H9 (cell line): Measurements from ENCODE around the gene TRERF1. TPM values are rescaled to one million over a fixed set of nuclear protein-coding genes. Genes with fewer than 3 reads are reported as not detected.
A peak's percentile ranks its signal among the peaks of the same experiment; 100 is the strongest.

ENCODE experiments used
- DNase-seq: peaks from one replicate; pipeline ENCODE4 v3.0.0-alpha.2; 2017
- H2AFZ ChIP-seq: one replicate; pipeline ENCODE4 v1.6.1; 2013; ENCODE audit warnings: mild to moderate bottlenecking, low read length, control low read depth, moderate library complexity
- H2AK5ac ChIP-seq: 2 replicates; pipeline ENCODE4 v1.6.1; 2013; ENCODE audit warnings: low read length, control low read depth, mixed read lengths; ENCODE audit not compliant: insufficient read length
- H2BK120ac ChIP-seq: one replicate; pipeline ENCODE4 v1.6.1; 2013; ENCODE audit warnings: low read depth, mild to moderate bottlenecking, low read length, control low read depth, inconsistent platforms; ENCODE audit not compliant: poor library complexity, severe bottlenecking
- H2BK12ac ChIP-seq: 2 replicates; pipeline ENCODE4 v1.6.1; 2013; ENCODE audit warnings: low read length, control low read depth, mixed read lengths, low read depth; ENCODE audit not compliant: insufficient read length
- H2BK15ac ChIP-seq: 2 replicates; pipeline ENCODE4 v1.6.1; 2013; ENCODE audit warnings: low read depth, low read length, control low read depth
- H2BK20ac ChIP-seq: one replicate; pipeline ENCODE4 v1.6.1; 2013; ENCODE audit warnings: low read depth, mild to moderate bottlenecking, low read length, control low read depth, inconsistent platforms; ENCODE audit not compliant: poor library complexity, severe bottlenecking
- H2BK5ac ChIP-seq: 2 replicates; pipeline ENCODE4 v1.6.1; 2013; ENCODE audit warnings: low read length, control low read depth, mixed read lengths; ENCODE audit not compliant: insufficient read length
- H3K14ac ChIP-seq: 2 replicates; pipeline ENCODE4 v1.6.1; 2013; ENCODE audit warnings: low read length, control low read depth; ENCODE audit not compliant: insufficient read depth
- H3K18ac ChIP-seq: 2 replicates; pipeline ENCODE4 v1.6.1; 2013; ENCODE audit warnings: low read depth, mild to moderate bottlenecking, mixed read lengths, low read length, control low read depth; ENCODE audit not compliant: insufficient read length
- H3K23ac ChIP-seq: 2 replicates; pipeline ENCODE4 v1.6.1; 2013; ENCODE audit warnings: low read length, control low read depth, mixed read lengths, low read depth; ENCODE audit not compliant: insufficient read length
- H3K23me2 ChIP-seq: 2 replicates; pipeline ENCODE4 v1.6.1; 2013; ENCODE audit warnings: low read depth, mild to moderate bottlenecking, mixed read lengths, low read length, control low read depth; ENCODE audit not compliant: insufficient read length, poor library complexity, severe bottlenecking
- H3K27ac ChIP-seq: 2 replicates; pipeline ENCODE4 v1.5.1; 2013; ENCODE audit warnings: low read length, control low read depth, mixed read lengths, low read depth; ENCODE audit not compliant: insufficient read length
- H3K27me3 ChIP-seq: 2 replicates; pipeline ENCODE4 v1.6.1; 2013; ENCODE audit warnings: low read length, control low read depth, inconsistent platforms; ENCODE audit not compliant: insufficient read depth
- H3K4ac ChIP-seq: 2 replicates; pipeline ENCODE4 v1.6.1; 2013; ENCODE audit warnings: low read depth, mild to moderate bottlenecking, control low read depth, inconsistent platforms, low read length, moderate library complexity
- H3K4me1 ChIP-seq: 2 replicates; pipeline ENCODE4 v1.6.1; 2013; ENCODE audit warnings: low read length, control low read depth, inconsistent platforms; ENCODE audit not compliant: insufficient read depth
- H3K4me2 ChIP-seq: 2 replicates; pipeline ENCODE4 v1.6.1; 2013; ENCODE audit warnings: low read length, control low read depth, mixed read lengths; ENCODE audit not compliant: insufficient read length, insufficient read depth
- H3K56ac ChIP-seq: 2 replicates; pipeline ENCODE4 v1.6.1; 2013; ENCODE audit warnings: low read depth, mild to moderate bottlenecking, mixed read lengths, low read length, control low read depth; ENCODE audit not compliant: insufficient read length
- H3K79me1 ChIP-seq: 2 replicates; pipeline ENCODE4 v1.6.1; 2013; ENCODE audit warnings: low read depth, mild to moderate bottlenecking, moderate library complexity, low read length, control low read depth, inconsistent platforms; ENCODE audit not compliant: insufficient read depth, poor library complexity, severe bottlenecking
- H3K79me2 ChIP-seq: 2 replicates; pipeline ENCODE4 v1.6.1; 2013; ENCODE audit warnings: low read length, control low read depth, inconsistent platforms; ENCODE audit not compliant: insufficient read depth
- H3K9ac ChIP-seq: 2 replicates; pipeline ENCODE4 v1.6.1; 2013; ENCODE audit warnings: low read length, control low read depth, mixed read lengths; ENCODE audit not compliant: insufficient read length; ENCODE audit errors: extremely low read depth
- H3K9me3 ChIP-seq: one replicate; pipeline ENCODE4 v1.6.1; 2013; ENCODE audit warnings: low read depth, low read length, inconsistent platforms; ENCODE audit not compliant: control insufficient read depth
- H3T11ph ChIP-seq: one replicate; pipeline ENCODE4 v1.6.1; 2013; ENCODE audit warnings: mild to moderate bottlenecking, low read length, control low read depth, inconsistent platforms
- H4K20me1 ChIP-seq: one replicate; pipeline ENCODE4 v1.6.1; 2013; ENCODE audit not compliant: control insufficient read depth, insufficient read length, insufficient read depth
- H4K5ac ChIP-seq: 2 replicates; pipeline ENCODE4 v1.6.1; 2013; ENCODE audit warnings: low read depth, mild to moderate bottlenecking, mixed read lengths, low read length, control low read depth; ENCODE audit not compliant: insufficient read length
- H4K8ac ChIP-seq: replicated peaks from 2 replicates; pipeline ENCODE4 v1.6.1; 2013; ENCODE audit warnings: low read length, control low read depth, mixed read lengths, low read depth; ENCODE audit not compliant: insufficient read length
- H4K91ac ChIP-seq: 2 replicates; pipeline ENCODE4 v1.6.1; 2013; ENCODE audit warnings: low read depth, mild to moderate bottlenecking, moderate library complexity, mixed read lengths, low read length, control low read depth; ENCODE audit not compliant: insufficient read length
- H3K27ac Mint-ChIP-seq, 3 experiments: 2 replicates in 2 of 3; 3 replicates in 1 of 3; pipeline ENCODE4 v1.8.0; 2020 to 2021; ENCODE audit warnings: mixed read lengths in 3 of 3, mild to moderate bottlenecking in 1 of 3, moderate library complexity in 1 of 3
- H3K27me3 Mint-ChIP-seq: 2 replicates; pipeline ENCODE4 v1.8.0; 2021; ENCODE audit warnings: low read depth, mild to moderate bottlenecking, moderate library complexity, mixed read lengths
- H3K36me3 Mint-ChIP-seq, 3 experiments: 2 replicates in 2 of 3; 3 replicates in 1 of 3; pipeline ENCODE4 v1.8.0; 2020 to 2021; ENCODE audit warnings: low read depth in 3 of 3, mixed read lengths in 3 of 3; ENCODE audit not compliant: insufficient read depth in 1 of 3
- H3K4me1 Mint-ChIP-seq, 2 experiments: 2 replicates each; pipeline ENCODE4 v1.8.0; 2020; ENCODE audit warnings: mixed read lengths in 2 of 2
- H3K4me3 Mint-ChIP-seq, 2 experiments: 2 replicates in 1 of 2; 3 replicates in 1 of 2; pipeline ENCODE4 v1.8.0; 2020 to 2021; ENCODE audit warnings: mild to moderate bottlenecking in 2 of 2, mixed read lengths in 2 of 2, moderate library complexity in 1 of 2
- H3K9me3 Mint-ChIP-seq, 2 experiments: 2 replicates in 1 of 2; 3 replicates in 1 of 2; pipeline ENCODE4 v1.8.0; 2020; ENCODE audit warnings: mild to moderate bottlenecking in 2 of 2, mixed read lengths in 2 of 2, moderate library complexity in 1 of 2
- CTCF ChIP-seq: fragments of 200-600 bp; sonication (generic); conservative IDR thresholded peaks from 3 replicates; pipeline ENCODE4 v1.8.0; 2021; ENCODE audit warnings: antibody characterized with exemption, mild to moderate bottlenecking
- WGBS: extraction: QIAGEN DNeasy Blood & Tissue Kit; methylation state at CpG from one replicate; pipeline ENCODE4 v1.1.7; 2013; ENCODE audit warnings: missing lambda C conversion rate, low lambda C conversion rate, mixed read lengths; ENCODE audit not compliant: insufficient read length; ENCODE audit errors: extremely low coverage; 5-methylcytosine and 5-hydroxymethylcytosine counted together
- total RNA-seq: library from RNA; stranded (reverse); gene quantifications from 2 replicates; pipeline ENCODE4 v1.2.1, GENCODE V29; 2021

Gene TRERF1
- total RNA-seq, 1 experiment from 2014 or later: 19.7 TPM

- H3K14ac ChIP-seq: no peak overlapping the region
- no peak overlapping the region for H3K27ac ChIP-seq
- no peak overlapping the region for H2BK120ac ChIP-seq
- no peaks in the 10 kb centered on the region for H3K27me3 Mint-ChIP-seq
- no peaks in the 10 kb centered on the region for H3K23me2 ChIP-seq
- peaks cover 20% of the 10 kb centered on the region; the same call in 1 of the 2 replicates for H3K79me2 ChIP-seq
- no peak for TF ChIP-seq CTCF
- H3K27ac Mint-ChIP-seq: peak overlapping the region in 2 of 3 experiments; percentile 42 to 73; a peak in 2 of 7 replicates
- no peaks in the 10 kb centered on the region for H3K9me3 ChIP-seq
- H3K36me3 Mint-ChIP-seq: peaks cover 20 to 29% (median 24%) of the 10 kb centered on the region in 3 experiments
- H2BK15ac ChIP-seq: no peak overlapping the region
- H3K79me1 ChIP-seq: no peaks in the 10 kb centered on the region
- H3K27me3 ChIP-seq: no peaks in the 10 kb centered on the region
- no peaks in the 10 kb centered on the region for H4K20me1 ChIP-seq
- H2AFZ ChIP-seq: no peak overlapping the region
- no peak overlapping the region for H3K4ac ChIP-seq
- H2AK5ac ChIP-seq: no peak overlapping the region
- H3K9ac ChIP-seq: no peak overlapping the region
- no peak overlapping the region for H3K23ac ChIP-seq
- H2BK20ac ChIP-seq: no peak overlapping the region
- peaks cover 47 to 53% of the 10 kb centered on the region in 2 experiments for H3K4me1 Mint-ChIP-seq
- no peak overlapping the region for H3K18ac ChIP-seq
- H3K9me3 Mint-ChIP-seq: peaks cover 17 to 18% of the 10 kb centered on the region in 2 experiments
- H3T11ph ChIP-seq: no peak overlapping the region
- H4K5ac ChIP-seq: no peak overlapping the region
- H4K8ac ChIP-seq: no peak overlapping the region
- no peak overlapping the region for H3K56ac ChIP-seq
- H3K4me3 Mint-ChIP-seq: no peak overlapping the region
- no peak overlapping the region for H2BK12ac ChIP-seq
- peaks cover 21% of the 10 kb centered on the region for H3K4me1 ChIP-seq
- WGBS: no CpG with 5 or more reads among the region's 2 CpGs
- H2BK5ac ChIP-seq: no peak overlapping the region
- no peak for DNase-seq
- H4K91ac ChIP-seq: no peak overlapping the region
- no peak overlapping the region for H3K4me2 ChIP-seq
Measured at GRCh38 chr6:42436825-42437224, 14.9 kb downstream of the TRERF1 start.
